Endodermal cell (in vitro differentiated cells): ENCODE measurements around the gene LARP4B. TPM values are rescaled to one million over a fixed set of nuclear protein-coding genes. Genes with fewer than 3 reads are reported as not detected.

Experiments used
- DNase-seq: peaks from one replicate; pipeline ENCODE4 v3.0.0-alpha.2; 2017
- H3K27ac ChIP-seq: 2 replicates; pipeline ENCODE4 v1.5.1; 2013; ENCODE audit warnings: mild to moderate bottlenecking, low read depth, low read length, moderate library complexity
- H3K27me3 ChIP-seq: 2 replicates; pipeline ENCODE4 v1.6.1; 2013; ENCODE audit warnings: mild to moderate bottlenecking, low read length, moderate library complexity; ENCODE audit not compliant: insufficient read depth, control insufficient read depth, poor library complexity, severe bottlenecking
- H3K36me3 ChIP-seq: 2 replicates; pipeline ENCODE4 v1.7.0; 2013; ENCODE audit warnings: mild to moderate bottlenecking, low read length, moderate library complexity; ENCODE audit not compliant: control insufficient read depth, insufficient read depth
- H3K4me1 ChIP-seq: one replicate; pipeline ENCODE4 v1.7.0; 2013; ENCODE audit warnings: low read length; ENCODE audit not compliant: control insufficient read depth, insufficient read depth
- H3K4me3 ChIP-seq: 2 replicates; pipeline ENCODE4 v1.5.1; 2013; ENCODE audit warnings: mild to moderate bottlenecking, low read length, moderate library complexity
- H3K9ac ChIP-seq: 2 replicates; pipeline ENCODE4 v1.6.1; 2013; ENCODE audit warnings: mild to moderate bottlenecking, low read length, moderate library complexity; ENCODE audit not compliant: poor library complexity, severe bottlenecking; ENCODE audit errors: extremely low read depth
- H3K9me3 ChIP-seq: 2 replicates; pipeline ENCODE4 v1.6.1; 2013; ENCODE audit warnings: mild to moderate bottlenecking, low read length, moderate library complexity; ENCODE audit not compliant: control insufficient read depth
- H3K27ac Mint-ChIP-seq: 2 replicates; pipeline ENCODE4 v1.8.0; 2020; ENCODE audit warnings: mixed read lengths
- H3K27me3 Mint-ChIP-seq: 2 replicates; pipeline ENCODE4 v1.8.0; 2021; ENCODE audit warnings: mild to moderate bottlenecking, mixed read lengths; ENCODE audit not compliant: insufficient read depth
- H3K36me3 Mint-ChIP-seq: 2 replicates; pipeline ENCODE4 v1.8.0; 2020; ENCODE audit warnings: low read depth, mixed read lengths
- H3K4me1 Mint-ChIP-seq: 2 replicates; pipeline ENCODE4 v1.8.0; 2020; ENCODE audit warnings: mixed read lengths
- H3K4me3 Mint-ChIP-seq: 2 replicates; pipeline ENCODE4 v1.8.0; 2020; ENCODE audit warnings: mild to moderate bottlenecking, moderate library complexity, mixed read lengths
- H3K9me3 Mint-ChIP-seq: 2 replicates; pipeline ENCODE4 v1.8.0; 2020; ENCODE audit warnings: mild to moderate bottlenecking, mixed read lengths
- CTCF ChIP-seq: fragments of 200-600 bp; sonication (generic); conservative IDR thresholded peaks from 2 replicates; pipeline ENCODE4 v1.5.0; 2021; ENCODE audit warnings: antibody characterized with exemption, mild to moderate bottlenecking
- WGBS, 2 experiments: methylation state at CpG; one replicate each; pipeline versions ENCODE4 v1.1.5 to v1.1.7; 2013; ENCODE audit warnings: missing lambda C conversion rate in 2 of 2, mixed read lengths in 1 of 2; ENCODE audit not compliant: insufficient coverage in 1 of 2, insufficient read length in 1 of 2; 5-methylcytosine and 5-hydroxymethylcytosine counted together
- total RNA-seq, 2 donors: library from RNA; stranded (reverse); fragmentation: NEBNext Ultra II Directional in 1 of 2; extraction: Animal tissue kit (Norgen Biotek cat#: 25700) in 1 of 2; gene quantifications; 2 replicates in 1 of 2; 3 replicates in 1 of 2; pipeline ENCODE4 v1.2.1, GENCODE V29; 2021

LARP4B gene
- total RNA-seq, 2 donors from 2014 or later = 94.1 to 94.3 TPM

DNA sequence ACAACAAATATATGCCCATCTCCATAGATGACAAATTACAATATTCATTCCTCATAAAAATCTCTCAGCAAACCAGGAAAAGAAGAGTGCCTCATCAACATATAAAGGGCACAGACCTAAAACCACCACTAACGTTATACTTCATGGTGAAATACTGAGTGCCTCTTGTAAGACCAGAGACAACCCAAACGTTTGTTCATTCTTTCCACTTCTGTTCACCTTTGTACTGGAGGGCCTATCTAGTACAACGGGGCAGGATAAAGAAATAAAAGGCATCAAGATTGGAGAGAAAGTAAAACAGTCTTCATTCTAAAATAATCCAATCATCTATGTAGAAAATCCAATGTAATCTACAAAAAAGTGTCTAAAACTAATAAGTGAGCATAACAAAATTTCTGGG lies 79.1 kb downstream of the LARP4B start:
- Histone ChIP-seq H3K9ac (no peak overlapping the region), H3K27ac (no peak overlapping the region), H3K27me3 (no peaks in the 10 kb centered on the region), H3K9me3 (peaks cover 52% of the 10 kb centered on the region), H3K36me3 (peaks cover 68% of the 10 kb centered on the region), H3K4me3 (no peak overlapping the region), H3K4me1 (peaks cover 10% of the 10 kb centered on the region)
- no peak for TF ChIP-seq CTCF
- H3K9me3 Mint-ChIP-seq = peaks cover 29% of the 10 kb centered on the region
- H3K27me3 Mint-ChIP-seq = no peaks in the 10 kb centered on the region
- H3K4me1 Mint-ChIP-seq = peaks cover 21% of the 10 kb centered on the region
- no peak overlapping the region for H3K27ac Mint-ChIP-seq
- WGBS, 2 experiments = 85% methylated on average over 3 of the region's 3 CpGs; no CpG with 5 or more reads in 1 of the 2 experiments
- H3K4me3 Mint-ChIP-seq = no peak overlapping the region
- DNase-seq = no peak
- peaks cover 74% of the 10 kb centered on the region for H3K36me3 Mint-ChIP-seq

DNA sequence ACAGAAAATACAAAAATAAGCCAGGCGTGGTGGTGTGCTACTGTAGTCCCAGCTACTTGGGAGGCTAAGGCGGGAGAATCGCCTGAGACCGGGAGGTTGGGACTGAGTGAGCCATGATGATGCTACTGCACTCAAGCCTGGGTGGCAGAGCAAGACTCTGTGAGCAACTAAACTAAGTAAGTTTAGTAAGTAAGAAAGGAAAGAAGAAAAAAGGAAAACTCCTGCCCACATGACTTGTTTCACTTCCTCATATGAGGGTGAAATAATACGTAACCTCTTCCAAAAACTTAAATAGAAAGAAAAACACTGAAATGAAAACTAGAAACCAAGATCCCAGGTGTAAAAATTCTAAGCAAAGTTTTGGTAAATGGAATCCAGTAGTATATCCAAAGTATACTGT lies 79.6 kb downstream of the LARP4B start:
- Histone ChIP-seq H3K36me3 (peaks cover 72% of the 10 kb centered on the region), H3K4me1 (peaks cover 8% of the 10 kb centered on the region), H3K9me3 (peaks cover 52% of the 10 kb centered on the region), H3K27ac (no peak overlapping the region), H3K4me3 (no peak overlapping the region), H3K9ac (no peak overlapping the region), H3K27me3 (no peaks in the 10 kb centered on the region)
- DNase-seq = no peak
- H3K4me1 Mint-ChIP-seq = peaks cover 16% of the 10 kb centered on the region
- no peak overlapping the region for H3K27ac Mint-ChIP-seq
- H3K4me3 Mint-ChIP-seq = no peak overlapping the region
- peaks cover 78% of the 10 kb centered on the region for H3K36me3 Mint-ChIP-seq
- H3K27me3 Mint-ChIP-seq = no peaks in the 10 kb centered on the region
- no peak for TF ChIP-seq CTCF
- WGBS, 2 experiments = 98 to 100% methylated on average over 4 of the region's 5 CpGs
- peaks cover 29% of the 10 kb centered on the region for H3K9me3 Mint-ChIP-seq

DNA sequence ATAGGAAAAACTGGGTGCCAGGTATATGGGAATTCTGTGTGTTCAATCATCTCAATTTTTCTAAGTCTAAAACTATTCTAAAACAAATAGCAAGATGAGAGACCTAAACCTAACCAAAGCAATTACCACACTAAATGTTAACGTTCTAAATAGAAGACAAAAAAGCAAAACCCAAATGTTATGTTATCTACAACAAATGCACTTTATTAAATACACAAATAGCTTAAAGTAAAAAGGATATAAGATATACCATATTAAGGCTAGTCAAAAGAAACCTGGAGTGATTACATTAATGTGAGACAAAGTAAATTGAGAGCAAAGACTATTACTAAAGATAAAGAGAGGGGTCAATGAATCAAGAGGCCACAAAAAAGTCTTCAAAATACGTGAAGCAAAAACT lies 81.4 kb downstream of the LARP4B start:
- Mint-ChIP-seq H3K27ac (no peak overlapping the region), H3K4me1 (no peaks in the 10 kb centered on the region), H3K27me3 (no peaks in the 10 kb centered on the region), H3K36me3 (peaks cover 80% of the 10 kb centered on the region), H3K9me3 (peaks cover 29% of the 10 kb centered on the region), H3K4me3 (no peak overlapping the region)
- Histone ChIP-seq H3K4me3 (peak overlapping the region; percentile 26), H3K27ac (no peak overlapping the region), H3K9ac (no peak overlapping the region), H3K4me1 (no peaks in the 10 kb centered on the region), H3K36me3 (peaks cover 77% of the 10 kb centered on the region), H3K9me3 (peaks cover 47% of the 10 kb centered on the region), H3K27me3 (no peaks in the 10 kb centered on the region)
- TF ChIP-seq CTCF = no peak
- DNase-seq = no peak
- 100% methylated on average over 1 to 2 of the region's 2 CpGs for WGBS, 2 experiments
